Measurements from ENCODE around the gene SLIT3.
"Not testable (repeated sequence)": the region's sequence is repeated elsewhere in the genome, so short reads cannot be mapped to it uniquely, and the experiment has no call there.

GRCh38 chr5:168638846-168639245 is 662.1 kb downstream of the SLIT3 start:
- not testable (repeated sequence) for TF ChIP-seq CTCF, POLR2AphosphoS5, POLR2A (IDR thresholded peaks at IDR 0.05)

Measured in stomach (tissue), 4 donors.